T-cell (primary cell): ENCODE data around the gene DNM1L. TPM values are rescaled to one million over a fixed set of nuclear protein-coding genes. Genes with fewer than 3 reads are reported as not detected.

ENCODE experiments used
- ATAC-seq, 4 experiments: fragments of 200-7000 bp in 3 of 4; fragments of 150-1000 bp in 1 of 4; cut with Tn5 transposase; replicated peaks in 1 of 4; 1 replicate in 3 of 4; 2 replicates in 1 of 4; pipeline ENCODE4 v1.10.0; 2021; ENCODE audit warnings: moderate library complexity in 3 of 4, mild to moderate bottlenecking in 2 of 4, moderate number of reproducible peaks in 1 of 4
- CTCF ChIA-PET, 2 donors: fragments of 300-600 bp; sonication (Branson Sonifier 250); formaldehyde crosslinking; loops; one replicate each; lab custom pipeline; 2022; ENCODE audit warnings: antibody characterized with exemption in 2 of 2; lab: Charles Lee
- POLR2A ChIA-PET, 2 donors: fragments of 300-600 bp; sonication (Branson Sonifier 250); formaldehyde crosslinking; loops; one replicate each; lab custom pipeline; 2022; ENCODE audit warnings: antibody characterized with exemption in 2 of 2; lab: Charles Lee
- DNase-seq, 35 experiments: peaks; one replicate each; pipeline versions ENCODE4 v3.0.0 to v3.0.0-alpha.2; 2013 to 2023
- H3K27ac ChIP-seq: one replicate; pipeline ENCODE4 v1.5.1; 2013; ENCODE audit warnings: low read length
- H3K27me3 ChIP-seq, 2 experiments: replicated peaks in 1 of 2; 1 replicate in 1 of 2; 2 replicates in 1 of 2; pipeline versions ENCODE4 v1.6.1 to v1.7.0; 2013; ENCODE audit warnings: low read length in 1 of 2, mixed read lengths in 1 of 2; ENCODE audit not compliant: control insufficient read depth in 2 of 2, insufficient read depth in 2 of 2; ENCODE audit errors: extremely low read depth in 1 of 2
- H3K36me3 ChIP-seq, 2 donors: 1 replicate in 1 of 2; 2 replicates in 1 of 2; pipeline versions ENCODE4 v1.6.1 to v1.7.0; 2013; ENCODE audit warnings: low read length in 1 of 2; ENCODE audit not compliant: control insufficient read depth in 2 of 2, insufficient read depth in 1 of 2; ENCODE audit errors: extremely low read depth in 1 of 2
- H3K4me1 ChIP-seq, 2 experiments: 1 replicate in 1 of 2; 2 replicates in 1 of 2; pipeline versions ENCODE4 v1.6.1 to v1.7.0; 2013; ENCODE audit warnings: low read length in 2 of 2, mixed read lengths in 1 of 2; ENCODE audit not compliant: insufficient read depth in 2 of 2, control insufficient read depth in 1 of 2; ENCODE audit errors: extremely low read depth in 1 of 2
- H3K4me3 ChIP-seq, 2 donors: 1 replicate in 1 of 2; 2 replicates in 1 of 2; pipeline versions ENCODE4 v1.5.1 to v1.7.0; 2013; ENCODE audit warnings: mild to moderate bottlenecking in 2 of 2, low read length in 1 of 2, moderate library complexity in 1 of 2; ENCODE audit not compliant: control insufficient read depth in 1 of 2; ENCODE audit errors: extremely low read depth in 1 of 2
- H3K9me3 ChIP-seq: 2 replicates; pipeline ENCODE4 v1.7.0; 2013
- H3K27ac Mint-ChIP-seq, 2 donors: one replicate each; pipeline ENCODE4 v1.8.0; 2020 to 2021; ENCODE audit warnings: mild to moderate bottlenecking in 2 of 2, mixed read lengths in 2 of 2
- H3K27me3 Mint-ChIP-seq, 2 donors: one replicate each; pipeline ENCODE4 v1.8.0; 2021 to 2022; ENCODE audit warnings: mixed read lengths in 2 of 2
- H3K36me3 Mint-ChIP-seq: one replicate; pipeline ENCODE4 v1.8.0; 2021; ENCODE audit warnings: mixed read lengths
- H3K4me1 Mint-ChIP-seq, 3 donors: one replicate each; pipeline ENCODE4 v1.8.0; 2020 to 2022; ENCODE audit warnings: mixed read lengths in 3 of 3, mild to moderate bottlenecking in 1 of 3
- H3K4me3 Mint-ChIP-seq, 3 donors: one replicate each; pipeline ENCODE4 v1.8.0; 2020 to 2022; ENCODE audit warnings: mild to moderate bottlenecking in 3 of 3, mixed read lengths in 3 of 3, moderate library complexity in 3 of 3
- H3K9me3 Mint-ChIP-seq, 3 donors: one replicate each; pipeline ENCODE4 v1.8.0; 2020 to 2022; ENCODE audit warnings: mixed read lengths in 3 of 3
- WGBS: methylation state at CpG from one replicate; pipeline ENCODE4 v1.1.5; 2013; ENCODE audit warnings: missing lambda C conversion rate; ENCODE audit not compliant: insufficient coverage; 5-methylcytosine and 5-hydroxymethylcytosine counted together
- total RNA-seq, 35 experiments: library from RNA in 6 of 35; stranded (reverse) in 6 of 35; fragments of 120-200 nt in 1 of 35; gene quantifications; one replicate each; pipeline versions ENCODE4 v1.2.1 to v1.2.4 and lab custom pipeline; 2013 to 2026

DNM1L gene
- total RNA-seq, 5 donors from 2014 or later (not counting 1 experiment from before 2014, with no cell fraction given), result 44.4 to 65.9 (median 48.3) TPM

- Histone ChIP-seq H3K36me3 (no peaks in the 10 kb centered on the region), H3K9me3 (no peaks in the 10 kb centered on the region), H3K27me3 (no peaks in the 10 kb centered on the region), H3K27ac (no peak overlapping the region), H3K4me3 (no peak overlapping the region), H3K4me1 (no peaks in the 10 kb centered on the region)
- WGBS, result 95% methylated on average over 8 of the region's 8 CpGs
- Mint-ChIP-seq H3K9me3 (no peaks in the 10 kb centered on the region), H3K4me3 (no peak overlapping the region), H3K4me1 (peaks cover 51 to 59% (median 58%) of the 10 kb centered on the region in 3 donors), H3K36me3 (peaks cover 24% of the 10 kb centered on the region), H3K27me3 (no peaks in the 10 kb centered on the region), H3K27ac (no peak overlapping the region)
- ATAC-seq (no peak), DNase-seq (no peak)
- ChIA-PET POLR2A (interaction anchor here in 1 of 2 donors (0.6 kb wide), 1 partner anchor 16 kb away, joined by 3 read pairs; no protein-coding TSS in a partner anchor), CTCF (no interaction called here)
Observed at GRCh38 chr12:32690927-32691326, 11.8 kb downstream of the DNM1L start.

- no peaks in the 10 kb centered on the region for H3K27me3 Mint-ChIP-seq
- H3K9me3 Mint-ChIP-seq, result no peaks in the 10 kb centered on the region
- no peak overlapping the region for H3K27ac Mint-ChIP-seq
- CTCF ChIA-PET, result no interaction called here
- DNase-seq (no peak), ATAC-seq (no peak)
- Histone ChIP-seq H3K4me1 (no peaks in the 10 kb centered on the region), H3K9me3 (no peaks in the 10 kb centered on the region), H3K4me3 (no peak overlapping the region), H3K27ac (no peak overlapping the region), H3K36me3 (peaks cover 0 to 2% of the 10 kb centered on the region in 2 donors), H3K27me3 (no peaks in the 10 kb centered on the region)
- H3K36me3 Mint-ChIP-seq, result peaks cover 14% of the 10 kb centered on the region
- WGBS, result no CpG with 5 or more reads among the region's 1 CpG
- H3K4me3 Mint-ChIP-seq, result no peak overlapping the region
- peaks cover 45 to 54% (median 50%) of the 10 kb centered on the region in 3 donors for H3K4me1 Mint-ChIP-seq
- POLR2A ChIA-PET, result interaction anchor here in 1 of 2 donors (0.6 kb wide), 1 partner anchor 9 kb away, joined by 3 read pairs; no protein-coding TSS in a partner anchor
Observed at GRCh38 chr12:32692358-32692757, 13.3 kb downstream of the DNM1L start.

- no CpG with 5 or more reads among the region's 1 CpG for WGBS
- H3K4me1 Mint-ChIP-seq, result peaks cover 46 to 54% (median 54%) of the 10 kb centered on the region in 3 donors
- no peak overlapping the region for H3K4me3 ChIP-seq
- H3K27me3 ChIP-seq, result no peaks in the 10 kb centered on the region
- no peak overlapping the region for H3K27ac Mint-ChIP-seq
- H3K36me3 ChIP-seq, result peaks cover 0 to 2% of the 10 kb centered on the region in 2 donors
- no peaks in the 10 kb centered on the region for H3K9me3 Mint-ChIP-seq
- DNase-seq, result no peak
- ATAC-seq, result no peak
- H3K4me1 ChIP-seq, result no peaks in the 10 kb centered on the region
- H3K4me3 Mint-ChIP-seq, result no peak overlapping the region
- no peaks in the 10 kb centered on the region for H3K9me3 ChIP-seq
- peaks cover 13% of the 10 kb centered on the region for H3K36me3 Mint-ChIP-seq
- POLR2A ChIA-PET, result no interaction called here
- no peaks in the 10 kb centered on the region for H3K27me3 Mint-ChIP-seq
- H3K27ac ChIP-seq, result no peak overlapping the region
- CTCF ChIA-PET, result no interaction called here
Observed at GRCh38 chr12:32693036-32693435, 13.9 kb downstream of the DNM1L start.

GRCh38 chr12:32695787-32696186 is 16.7 kb downstream of the DNM1L start:
- POLR2A ChIA-PET, result no interaction called here
- no peaks in the 10 kb centered on the region for H3K9me3 ChIP-seq

GRCh38 chr12:32697445-32697844 is 18.3 kb downstream of the DNM1L start:
- H3K9me3 ChIP-seq, result no peaks in the 10 kb centered on the region
- H3K36me3 ChIP-seq, result peaks cover 2 to 3% of the 10 kb centered on the region in 2 donors
- no peak overlapping the region for H3K27ac ChIP-seq
- Mint-ChIP-seq H3K27me3 (no peaks in the 10 kb centered on the region), H3K4me1 (peaks cover 26 to 30% (median 26%) of the 10 kb centered on the region in 3 donors), H3K4me3 (no peak overlapping the region), H3K27ac (no peak overlapping the region), H3K36me3 (peaks cover 14% of the 10 kb centered on the region), H3K9me3 (no peaks in the 10 kb centered on the region)
- ATAC-seq, result no peak
- no CpG with 5 or more reads among the region's 1 CpG for WGBS
- ChIA-PET POLR2A (interaction anchor here in 1 of 2 donors (0.6 kb wide), 1 partner anchor 41 kb away, joined by 3 read pairs; no protein-coding TSS in a partner anchor), CTCF (no interaction called here)
- H3K4me1 ChIP-seq, result no peaks in the 10 kb centered on the region
- H3K27me3 ChIP-seq, result no peaks in the 10 kb centered on the region
- no peak overlapping the region for H3K4me3 ChIP-seq
- DNase-seq, result no peak

More at GRCh38 chr12:32695787-32696186, 16.7 kb downstream of the DNM1L start:
- no peaks in the 10 kb centered on the region for H3K27me3 Mint-ChIP-seq
- no peaks in the 10 kb centered on the region for H3K4me1 ChIP-seq
- CTCF ChIA-PET, result interaction anchor here in 1 of 2 donors (0.6 to 0.7 kb wide), 2 partner anchors 55 to 717 kb away, joined by 3 read pairs; no protein-coding TSS in a partner anchor
- H3K27me3 ChIP-seq, result no peaks in the 10 kb centered on the region
- no peak overlapping the region for H3K27ac Mint-ChIP-seq
- no peak for DNase-seq
- no CpG with 5 or more reads among the region's 3 CpGs for WGBS
- peaks cover 8% of the 10 kb centered on the region for H3K36me3 Mint-ChIP-seq
- H3K4me3 Mint-ChIP-seq, result no peak overlapping the region
- H3K9me3 Mint-ChIP-seq, result no peaks in the 10 kb centered on the region
- H3K27ac ChIP-seq, result no peak overlapping the region
- H3K4me1 Mint-ChIP-seq, result peaks cover 37 to 42% (median 37%) of the 10 kb centered on the region in 3 donors
- no peak for ATAC-seq
- peaks cover 0 to 2% of the 10 kb centered on the region in 2 donors for H3K36me3 ChIP-seq
- no peak overlapping the region for H3K4me3 ChIP-seq

GRCh38 chr12:32698285-32698684 is 19.2 kb downstream of the DNM1L start:
- ChIA-PET CTCF (interaction anchor here in 1 of 2 donors (0.6 kb wide), 1 partner anchor 34 kb away, joined by 5 read pairs; no protein-coding TSS in a partner anchor), POLR2A (no interaction called here)
- Mint-ChIP-seq H3K36me3 (peaks cover 22% of the 10 kb centered on the region), H3K4me3 (no peak overlapping the region), H3K9me3 (no peaks in the 10 kb centered on the region), H3K27me3 (no peaks in the 10 kb centered on the region), H3K27ac (no peak overlapping the region), H3K4me1 (peaks cover 21 to 26% (median 22%) of the 10 kb centered on the region in 3 donors)
- no peaks in the 10 kb centered on the region for H3K9me3 ChIP-seq
- no peak for DNase-seq
- H3K36me3 ChIP-seq, result peaks cover 2 to 3% of the 10 kb centered on the region in 2 donors
- 83% methylated on average over 1 of the region's 2 CpGs for WGBS
- H3K4me3 ChIP-seq, result no peak overlapping the region
- H3K27ac ChIP-seq, result no peak overlapping the region
- no peaks in the 10 kb centered on the region for H3K27me3 ChIP-seq
- H3K4me1 ChIP-seq, result no peaks in the 10 kb centered on the region
- no peak for ATAC-seq
